ENCODE measurements around the gene ODAPH. TPM values are rescaled to one million over a fixed set of nuclear protein-coding genes. Genes with fewer than 3 reads are reported as not detected.

ODAPH gene
- total RNA-seq, 1 experiment from 2014 or later: not detected

DNA sequence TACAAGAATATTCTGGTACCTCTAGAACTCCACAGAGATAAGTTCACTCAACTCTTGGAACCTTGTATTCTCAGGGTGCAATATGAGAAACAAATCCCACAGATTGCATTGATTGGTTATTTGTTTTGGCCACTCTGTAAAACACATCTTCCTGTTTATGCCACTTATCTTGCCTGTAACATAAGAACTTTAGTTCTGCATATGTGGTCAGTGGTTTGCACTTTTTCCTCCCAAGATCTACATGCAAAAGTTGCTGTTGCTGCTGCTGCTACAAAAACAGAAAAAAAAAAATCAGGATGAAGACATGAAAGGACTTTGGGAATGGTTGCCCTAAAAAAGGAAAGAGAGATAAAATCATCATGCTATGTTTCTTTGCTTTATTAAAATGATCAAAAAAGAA is 9.6 kb downstream of the ODAPH start:
- Histone ChIP-seq H2AK5ac (ENCODE audit: insufficient read length, low read length) (no peak overlapping the region), H3K18ac (ENCODE audit: insufficient read length, low read depth, low read length) (no peak overlapping the region), H3K27me3 (ENCODE audit: insufficient read depth, low read length) (no peaks in the 10 kb centered on the region), H2BK120ac (ENCODE audit: low read depth, low read length, poor library complexity, severe bottlenecking) (no peak overlapping the region), H4K5ac (ENCODE audit: insufficient read length, low read depth, low read length) (no peak overlapping the region), H3K27ac (ENCODE audit: insufficient read length, low read depth, low read length) (no peak overlapping the region), H3T11ph (ENCODE audit: low read length) (no peak overlapping the region), H4K91ac (ENCODE audit: insufficient read length, low read depth, low read length) (no peak overlapping the region), H3K4me2 (ENCODE audit: insufficient read depth, insufficient read length, low read length) (no peak overlapping the region), H2AFZ (ENCODE audit: low read length) (no peak overlapping the region), H3K4me1 (ENCODE audit: insufficient read depth, low read length) (peaks cover 3% of the 10 kb centered on the region; the same call in 1 of the 2 replicates), H3K4ac (ENCODE audit: low read depth, low read length) (no peak overlapping the region), H3K9me3 (ENCODE audit: control insufficient read depth, low read depth, low read length) (peaks cover 5% of the 10 kb centered on the region), H2BK5ac (ENCODE audit: insufficient read length, low read length) (no peak overlapping the region), H2BK15ac (ENCODE audit: low read depth, low read length) (no peak overlapping the region), H3K9ac (ENCODE audit: extremely low read depth, insufficient read length, low read length) (no peak overlapping the region), H3K23ac (ENCODE audit: insufficient read length, low read depth, low read length) (no peak overlapping the region), H4K20me1 (ENCODE audit: control insufficient read depth, insufficient read depth, insufficient read length) (no peaks in the 10 kb centered on the region), H3K56ac (ENCODE audit: insufficient read length, low read depth, low read length) (no peak overlapping the region), H4K8ac (replicated peaks; ENCODE audit: insufficient read length, low read depth, low read length) (no peak overlapping the region), H3K79me1 (ENCODE audit: insufficient read depth, low read depth, low read length, poor library complexity, severe bottlenecking) (no peaks in the 10 kb centered on the region), H3K79me2 (ENCODE audit: insufficient read depth, low read length) (no peaks in the 10 kb centered on the region), H3K23me2 (ENCODE audit: insufficient read length, low read depth, low read length, poor library complexity, severe bottlenecking) (no peaks in the 10 kb centered on the region), H2BK20ac (ENCODE audit: low read depth, low read length, poor library complexity, severe bottlenecking) (no peak overlapping the region), H2BK12ac (ENCODE audit: insufficient read length, low read depth, low read length) (no peak overlapping the region), H3K14ac (ENCODE audit: insufficient read depth, low read length) (no peak overlapping the region)
- no peak for DNase-seq
- Mint-ChIP-seq H3K36me3 (ENCODE audit: insufficient read depth in 1 of 3, low read depth in 3 of 3) (peaks cover 0 to 15% (median 8%) of the 10 kb centered on the region in 3 experiments; a peak in 4 of 7 replicates), H3K4me1 (peaks cover 8% of the 10 kb centered on the region in 2 experiments), H3K27ac (no peak overlapping the region), H3K9me3 (peaks cover 10 to 12% of the 10 kb centered on the region in 2 experiments), H3K4me3 (no peak overlapping the region), H3K27me3 (ENCODE audit: low read depth) (no peaks in the 10 kb centered on the region; the same call in 1 of the 2 replicates)
- TF ChIP-seq, protein P1, sequence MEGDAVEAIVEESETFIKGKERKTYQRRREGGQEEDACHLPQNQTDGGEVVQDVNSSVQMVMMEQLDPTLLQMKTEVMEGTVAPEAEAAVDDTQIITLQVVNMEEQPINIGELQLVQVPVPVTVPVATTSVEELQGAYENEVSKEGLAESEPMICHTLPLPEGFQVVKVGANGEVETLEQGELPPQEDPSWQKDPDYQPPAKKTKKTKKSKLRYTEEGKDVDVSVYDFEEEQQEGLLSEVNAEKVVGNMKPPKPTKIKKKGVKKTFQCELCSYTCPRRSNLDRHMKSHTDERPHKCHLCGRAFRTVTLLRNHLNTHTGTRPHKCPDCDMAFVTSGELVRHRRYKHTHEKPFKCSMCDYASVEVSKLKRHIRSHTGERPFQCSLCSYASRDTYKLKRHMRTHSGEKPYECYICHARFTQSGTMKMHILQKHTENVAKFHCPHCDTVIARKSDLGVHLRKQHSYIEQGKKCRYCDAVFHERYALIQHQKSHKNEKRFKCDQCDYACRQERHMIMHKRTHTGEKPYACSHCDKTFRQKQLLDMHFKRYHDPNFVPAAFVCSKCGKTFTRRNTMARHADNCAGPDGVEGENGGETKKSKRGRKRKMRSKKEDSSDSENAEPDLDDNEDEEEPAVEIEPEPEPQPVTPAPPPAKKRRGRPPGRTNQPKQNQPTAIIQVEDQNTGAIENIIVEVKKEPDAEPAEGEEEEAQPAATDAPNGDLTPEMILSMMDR (conservative IDR thresholded peaks at IDR 0.05): no peak

Measured in H9 (cell line).